22Rv1 (cell line): Measurements from ENCODE around the gene LAMB2.

Experiments used
- ZFX ChIP-seq: fragments of 450-650 bp; IDR thresholded peaks from 2 replicates; pipeline ENCODE4 v1.6.1; 2017; ENCODE audit warnings: antibody characterized with exemption, borderline replicate concordance
- TF ChIP-seq, protein P1 (sequence below): fragments of 450-650 bp; IDR thresholded peaks from 2 replicates; pipeline ENCODE4 v1.5.1; 2017; ENCODE audit warnings: mild to moderate bottlenecking

DNA sequence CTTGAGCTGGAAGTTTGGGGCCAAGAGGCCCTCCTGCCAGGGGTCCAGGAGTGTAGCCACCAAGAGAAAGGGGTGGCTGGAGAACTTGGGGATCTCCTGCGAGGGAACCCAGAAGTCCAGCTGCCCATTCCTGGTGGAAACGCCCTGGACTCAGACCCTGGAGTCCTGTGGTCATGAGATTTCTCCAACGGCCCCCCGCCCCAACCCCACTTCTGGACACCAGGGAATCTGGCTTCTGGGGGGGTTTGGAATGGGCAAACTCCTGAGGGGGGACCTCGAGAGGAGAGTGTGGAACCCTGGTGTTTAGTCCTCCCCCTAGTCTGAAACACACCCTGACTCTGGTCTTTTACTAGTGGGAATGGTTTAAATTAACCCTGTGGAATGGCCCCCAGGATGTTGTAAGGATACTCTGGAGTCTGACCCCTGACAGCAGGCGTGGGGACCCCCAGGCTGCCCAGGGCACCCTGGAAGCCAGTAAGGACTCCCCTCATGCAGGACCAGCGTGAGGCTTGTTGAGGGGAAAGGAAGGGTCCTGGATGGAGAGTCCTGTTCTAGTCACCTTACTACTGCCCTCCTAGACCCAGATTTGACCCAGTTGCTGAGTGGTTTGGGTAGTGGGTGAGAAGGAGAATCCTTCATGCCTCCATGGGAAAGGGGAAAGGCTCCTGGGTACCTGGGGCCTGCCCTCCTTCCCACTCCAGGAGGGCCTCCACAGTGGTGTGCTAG, 39.1 kb upstream of the LAMB2 start:
- TF ChIP-seq, protein P1, sequence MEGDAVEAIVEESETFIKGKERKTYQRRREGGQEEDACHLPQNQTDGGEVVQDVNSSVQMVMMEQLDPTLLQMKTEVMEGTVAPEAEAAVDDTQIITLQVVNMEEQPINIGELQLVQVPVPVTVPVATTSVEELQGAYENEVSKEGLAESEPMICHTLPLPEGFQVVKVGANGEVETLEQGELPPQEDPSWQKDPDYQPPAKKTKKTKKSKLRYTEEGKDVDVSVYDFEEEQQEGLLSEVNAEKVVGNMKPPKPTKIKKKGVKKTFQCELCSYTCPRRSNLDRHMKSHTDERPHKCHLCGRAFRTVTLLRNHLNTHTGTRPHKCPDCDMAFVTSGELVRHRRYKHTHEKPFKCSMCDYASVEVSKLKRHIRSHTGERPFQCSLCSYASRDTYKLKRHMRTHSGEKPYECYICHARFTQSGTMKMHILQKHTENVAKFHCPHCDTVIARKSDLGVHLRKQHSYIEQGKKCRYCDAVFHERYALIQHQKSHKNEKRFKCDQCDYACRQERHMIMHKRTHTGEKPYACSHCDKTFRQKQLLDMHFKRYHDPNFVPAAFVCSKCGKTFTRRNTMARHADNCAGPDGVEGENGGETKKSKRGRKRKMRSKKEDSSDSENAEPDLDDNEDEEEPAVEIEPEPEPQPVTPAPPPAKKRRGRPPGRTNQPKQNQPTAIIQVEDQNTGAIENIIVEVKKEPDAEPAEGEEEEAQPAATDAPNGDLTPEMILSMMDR: no peak
- no peak for TF ChIP-seq ZFX
